ENCODE results near the gene ASH1L.
"Not testable (repeated sequence)": the region's sequence is repeated elsewhere in the genome, so short reads cannot be mapped to it uniquely, and the experiment has no call there.

ASH1L gene

GRCh38 chr1:155487541-155487940 lies 75.1 kb downstream of the ASH1L start:
- no peak for DNase-seq (ENCODE audit: low read depth)
- no peak for TF ChIP-seq POLR2A (IDR thresholded peaks at IDR 0.05; ENCODE audit: extremely low read depth, insufficient read length)
- TF ChIP-seq MAX (IDR thresholded peaks at IDR 0.05; ENCODE audit: low read depth, low read length): no peak
- no peak for TF ChIP-seq CTCF (IDR thresholded peaks at IDR 0.05; ENCODE audit: low read depth, low read length)
- no peak for TF ChIP-seq MYC (IDR thresholded peaks at IDR 0.05; ENCODE audit: low read depth, low read length)

GRCh38 chr1:155486952-155487351 lies 75.7 kb downstream of the ASH1L start:
- DNase-seq (ENCODE audit: low read depth); H3K4me3 ChIP-seq (ENCODE audit: low read depth, low read length): not testable (repeated sequence)

More at GRCh38 chr1:155487541-155487940, 75.1 kb downstream of the ASH1L start:
- H3K4me3 ChIP-seq (ENCODE audit: low read depth, low read length): no peak overlapping the region

- H3K4me3 ChIP-seq (ENCODE audit: low read depth, low read length): no peak overlapping the region
- DNase-seq (ENCODE audit: low read depth): no peak
- no peak for TF ChIP-seq MYC (IDR thresholded peaks at IDR 0.05; ENCODE audit: low read depth, low read length)
- TF ChIP-seq MAX (IDR thresholded peaks at IDR 0.05; ENCODE audit: low read depth, low read length): no peak
- no peak for TF ChIP-seq CTCF (IDR thresholded peaks at IDR 0.05; ENCODE audit: low read depth, low read length)
- TF ChIP-seq POLR2A (IDR thresholded peaks at IDR 0.05; ENCODE audit: extremely low read depth, insufficient read length): no peak
Observed at GRCh38 chr1:155485945-155486344, 76.7 kb downstream of the ASH1L start.

GRCh38 chr1:155485222-155485621 lies 77.4 kb downstream of the ASH1L start:
- no peak overlapping the region for H3K4me3 ChIP-seq (ENCODE audit: low read depth, low read length)
- DNase-seq (ENCODE audit: low read depth): no peak
- no peak for TF ChIP-seq MYC (IDR thresholded peaks at IDR 0.05; ENCODE audit: low read depth, low read length)
- no peak for TF ChIP-seq POLR2A (IDR thresholded peaks at IDR 0.05; ENCODE audit: extremely low read depth, insufficient read length)
- no peak for TF ChIP-seq CTCF (IDR thresholded peaks at IDR 0.05; ENCODE audit: low read depth, low read length)
- TF ChIP-seq MAX (IDR thresholded peaks at IDR 0.05; ENCODE audit: low read depth, low read length): no peak

- TF ChIP-seq MYC (IDR thresholded peaks at IDR 0.05; ENCODE audit: low read depth, low read length) (no peak), MAX (IDR thresholded peaks at IDR 0.05; ENCODE audit: low read depth, low read length) (no peak), CTCF (IDR thresholded peaks at IDR 0.05; ENCODE audit: low read depth, low read length) (no peak), POLR2A (IDR thresholded peaks at IDR 0.05; ENCODE audit: extremely low read depth, insufficient read length) (no peak)
- H3K4me3 ChIP-seq (ENCODE audit: low read depth, low read length): no peak overlapping the region
- no peak for DNase-seq (ENCODE audit: low read depth)
Observed at GRCh38 chr1:155481741-155482241, 80.8 kb downstream of the ASH1L start.

- peak; percentile 22 for DNase-seq (ENCODE audit: low read depth)
- no peak for TF ChIP-seq MYC (IDR thresholded peaks at IDR 0.05; ENCODE audit: low read depth, low read length)
- no peak for TF ChIP-seq MAX (IDR thresholded peaks at IDR 0.05; ENCODE audit: low read depth, low read length)
- TF ChIP-seq POLR2A (IDR thresholded peaks at IDR 0.05; ENCODE audit: extremely low read depth, insufficient read length): no peak
- no peak for TF ChIP-seq CTCF (IDR thresholded peaks at IDR 0.05; ENCODE audit: low read depth, low read length)
- no peak overlapping the region for H3K4me3 ChIP-seq (ENCODE audit: low read depth, low read length)
Observed at GRCh38 chr1:155479205-155479604, 83.4 kb downstream of the ASH1L start.
